HG03097 (cell line): ENCODE results near the gene CARHSP1.
"Not testable (repeated sequence)": the region's sequence is repeated elsewhere in the genome, so short reads cannot be mapped to it uniquely, and the experiment has no call there.

Experiments
- ATAC-seq: cut with Tn5 transposase; IDR thresholded peaks from one replicate; pipeline ENCODE4 v1.9.1; 2021; ENCODE audit not compliant: unreplicated experiment, low FRiP score

Gene CARHSP1

GRCh38 chr16:8868416-8869211 is at the start of gene CARHSP1:
Gene CARHSP1, minus strand, starts transcription at chr16:8869006. Its CDS starts 9,678 bp downstream, at chr16:8859328.
- ATAC-seq, result peak; percentile 60

GRCh38 chr16:8917336-8917735 is 48.5 kb upstream of the CARHSP1 start:
- not testable (repeated sequence) for ATAC-seq

- ATAC-seq, result no peak
These were observed 47.9 kb upstream of the CARHSP1 start for GRCh38 chr16:8916541-8917225.

- ATAC-seq, result no peak
These were observed 47.0 kb upstream of the CARHSP1 start for GRCh38 chr16:8915722-8916301.

- no peak for ATAC-seq
These were observed 45.3 kb upstream of the CARHSP1 start for GRCh38 chr16:8914098-8914497.

- no peak for ATAC-seq
These were observed 44.0 kb upstream of the CARHSP1 start for GRCh38 chr16:8912793-8913192.

GRCh38 chr16:8910811-8911210 is 42.0 kb upstream of the CARHSP1 start:
- ATAC-seq, result no peak

- no peak for ATAC-seq
These were observed 40.1 kb upstream of the CARHSP1 start for GRCh38 chr16:8908810-8909468.

GRCh38 chr16:8907096-8907495 is 38.3 kb upstream of the CARHSP1 start:
- no peak for ATAC-seq

GRCh38 chr16:8905795-8906591 is 37.2 kb upstream of the CARHSP1 start:
- no peak for ATAC-seq

- ATAC-seq, result no peak
These were observed 36.5 kb upstream of the CARHSP1 start for GRCh38 chr16:8905168-8905762.

GRCh38 chr16:8904018-8904430 is 35.2 kb upstream of the CARHSP1 start:
- ATAC-seq, result no peak

- no peak for ATAC-seq
These were observed 34.2 kb upstream of the CARHSP1 start for GRCh38 chr16:8903004-8903403.

- no peak for ATAC-seq
These were observed 32.6 kb upstream of the CARHSP1 start for GRCh38 chr16:8901320-8901861.

GRCh38 chr16:8900343-8900742 is 31.5 kb upstream of the CARHSP1 start:
- no peak for ATAC-seq

- no peak for ATAC-seq
These were observed 31.0 kb upstream of the CARHSP1 start for GRCh38 chr16:8899709-8900317.

- no peak for ATAC-seq
These were observed 30.0 kb upstream of the CARHSP1 start for GRCh38 chr16:8898660-8899318.

- ATAC-seq, result no peak
These were observed 26.0 kb upstream of the CARHSP1 start for GRCh38 chr16:8894736-8895334.
